ENCODE measurements around the gene CABYR.
A peak's percentile ranks its signal among the peaks of the same experiment; 100 is the strongest.

Gene CABYR

DNA sequence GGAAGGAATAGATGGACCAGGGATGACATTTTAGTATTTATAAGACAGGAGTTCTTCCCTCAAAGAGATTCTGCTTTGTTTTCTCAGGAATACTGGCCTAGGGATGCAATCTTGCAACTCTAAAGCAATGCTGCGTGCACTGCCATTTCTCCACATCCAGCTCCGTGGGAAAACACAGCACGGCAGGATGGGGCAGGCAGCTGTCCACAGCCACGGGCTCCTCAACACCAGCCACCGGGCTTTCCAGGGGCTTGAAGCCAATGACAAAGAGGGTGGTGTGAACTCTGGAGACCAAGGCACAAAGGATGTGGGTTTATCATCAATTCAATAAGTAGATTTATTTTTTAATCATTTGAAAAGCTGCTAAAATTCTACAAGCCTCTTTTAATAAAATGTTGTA is 49.3 kb downstream of the CABYR start:
- no peak for DNase-seq
- Histone ChIP-seq H2AK5ac (ENCODE audit: low read length) (no peak overlapping the region), H2BK5ac (ENCODE audit: low read length) (no peak overlapping the region), H3K18ac (ENCODE audit: low read length) (no peak overlapping the region), H3K23ac (ENCODE audit: low read length) (no peak overlapping the region), H3K27me3 (ENCODE audit: insufficient read depth, low read length, poor library complexity) (no peaks in the 10 kb centered on the region), H2BK15ac (replicated peaks; ENCODE audit: low read depth) (no peak overlapping the region), H2BK120ac (ENCODE audit: low read depth, low read length) (no peak overlapping the region), H3K4ac (ENCODE audit: low read depth, low read length) (no peak overlapping the region), H3K27ac (ENCODE audit: low read depth, low read length) (no peak overlapping the region), H4K5ac (ENCODE audit: low read length) (no peak overlapping the region), H3K79me1 (ENCODE audit: low read length) (no peaks in the 10 kb centered on the region), H3K56ac (ENCODE audit: low read length) (no peak overlapping the region), H3K36me3 (ENCODE audit: control insufficient read depth, insufficient read depth, low read length) (no peaks in the 10 kb centered on the region), H3K4me3 (ENCODE audit: low read length) (no peak overlapping the region), H4K8ac (ENCODE audit: low read depth, low read length) (no peak overlapping the region), H3K79me2 (ENCODE audit: control insufficient read depth, insufficient read depth, low read length) (no peaks in the 10 kb centered on the region), H3K4me2 (ENCODE audit: low read length) (no peak overlapping the region), H3K9ac (ENCODE audit: low read length) (no peak overlapping the region), H3K4me1 (ENCODE audit: control insufficient read depth, low read depth, low read length) (no peaks in the 10 kb centered on the region)
- no CpG with 5 or more reads among the region's 5 CpGs for WGBS (ENCODE audit: extremely low coverage, insufficient coverage, low lambda C conversion rate)

DNA sequence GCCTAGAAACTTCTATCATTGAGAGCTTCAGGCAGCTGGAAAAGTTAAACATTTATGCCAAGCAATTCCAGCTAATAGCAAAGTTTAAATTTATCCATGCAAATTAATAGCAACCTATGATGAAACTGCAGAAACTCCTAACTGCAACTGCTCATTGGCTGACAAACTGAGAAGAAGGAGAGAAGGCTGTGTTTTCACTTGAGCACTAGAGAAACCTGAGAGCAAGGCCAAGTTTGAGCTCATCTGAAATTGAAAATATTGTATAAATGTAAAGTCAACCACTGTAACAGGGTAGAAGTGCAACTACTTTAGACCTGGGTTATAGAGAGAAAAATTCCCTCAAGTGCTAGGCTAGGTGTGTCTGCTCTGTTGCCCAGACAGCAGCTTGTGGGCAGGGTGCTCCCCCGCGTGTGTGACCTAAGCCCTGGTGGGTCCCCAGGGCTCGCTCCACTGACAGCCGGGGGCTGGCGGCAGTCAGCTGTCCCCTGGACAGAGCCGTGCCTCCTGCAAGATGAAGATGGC is 50.2 kb downstream of the CABYR start:
- H3K79me2 ChIP-seq (ENCODE audit: control insufficient read depth, insufficient read depth, low read length), result no peaks in the 10 kb centered on the region
- no peaks in the 10 kb centered on the region for H3K36me3 ChIP-seq (ENCODE audit: control insufficient read depth, insufficient read depth, low read length)
- H3K79me1 ChIP-seq (ENCODE audit: low read length), result no peaks in the 10 kb centered on the region
- H3K4me3 ChIP-seq (ENCODE audit: low read length), result no peak overlapping the region
- no peak overlapping the region for H3K4ac ChIP-seq (ENCODE audit: low read depth, low read length)
- H3K27ac ChIP-seq (ENCODE audit: low read depth, low read length), result no peak overlapping the region
- no peak overlapping the region for H3K56ac ChIP-seq (ENCODE audit: low read length)
- DNase-seq, result no peak
- no peaks in the 10 kb centered on the region for H3K27me3 ChIP-seq (ENCODE audit: insufficient read depth, low read length, poor library complexity)
- H3K18ac ChIP-seq (ENCODE audit: low read length), result no peak overlapping the region
- no peak overlapping the region for H3K4me2 ChIP-seq (ENCODE audit: low read length)
- H2BK120ac ChIP-seq (ENCODE audit: low read depth, low read length), result no peak overlapping the region
- H3K4me1 ChIP-seq (ENCODE audit: control insufficient read depth, low read depth, low read length), result no peaks in the 10 kb centered on the region
- no peak overlapping the region for H4K8ac ChIP-seq (ENCODE audit: low read depth, low read length)
- no peak overlapping the region for H4K5ac ChIP-seq (ENCODE audit: low read length)
- H2BK5ac ChIP-seq (ENCODE audit: low read length), result no peak overlapping the region
- WGBS (ENCODE audit: extremely low coverage, insufficient coverage, low lambda C conversion rate), result no CpG with 5 or more reads among the region's 6 CpGs
- no peak overlapping the region for H2BK15ac ChIP-seq (replicated peaks; ENCODE audit: low read depth)
- H2AK5ac ChIP-seq (ENCODE audit: low read length), result no peak overlapping the region
- H3K9ac ChIP-seq (ENCODE audit: low read length), result no peak overlapping the region
- peak overlapping the region; percentile 25 for H3K23ac ChIP-seq (ENCODE audit: low read length)

DNA sequence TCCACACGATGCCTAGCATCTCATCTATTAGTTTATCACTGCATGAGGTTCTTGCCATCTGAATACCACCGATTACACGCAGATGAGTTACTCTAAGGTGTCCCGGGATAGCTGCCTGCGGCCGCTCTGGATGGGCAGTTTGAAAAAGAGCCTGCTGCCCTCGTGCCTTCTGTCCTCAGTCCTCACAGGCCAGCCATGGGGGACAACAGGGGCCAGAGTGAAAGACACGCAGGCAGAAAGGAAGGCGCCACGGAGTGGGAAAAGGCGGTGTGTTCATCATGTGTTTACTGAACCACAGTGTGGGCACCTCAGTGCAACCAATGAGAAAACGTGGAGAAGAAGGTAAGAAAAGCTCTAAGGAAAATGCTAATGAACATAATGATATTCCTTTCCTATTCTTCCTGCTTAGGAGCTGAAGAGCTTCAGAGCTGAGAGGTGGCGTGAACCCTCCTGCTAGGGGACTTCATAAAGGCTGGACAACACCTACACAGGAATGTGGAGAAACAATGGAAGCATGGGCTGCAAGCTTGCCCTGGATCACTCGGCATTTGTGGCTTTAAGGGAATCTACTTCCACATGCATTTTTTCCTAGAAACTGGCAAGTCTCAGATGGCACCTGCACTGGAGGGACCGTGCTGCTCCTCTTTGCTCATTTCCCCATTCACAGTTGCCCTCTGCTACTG is 50.9 kb downstream of the CABYR start:
- WGBS (ENCODE audit: extremely low coverage, insufficient coverage, low lambda C conversion rate), result no CpG with 5 or more reads among the region's 15 CpGs
- no peak overlapping the region for H3K18ac ChIP-seq (ENCODE audit: low read length)
- H3K56ac ChIP-seq (ENCODE audit: low read length), result no peak overlapping the region

DNA sequence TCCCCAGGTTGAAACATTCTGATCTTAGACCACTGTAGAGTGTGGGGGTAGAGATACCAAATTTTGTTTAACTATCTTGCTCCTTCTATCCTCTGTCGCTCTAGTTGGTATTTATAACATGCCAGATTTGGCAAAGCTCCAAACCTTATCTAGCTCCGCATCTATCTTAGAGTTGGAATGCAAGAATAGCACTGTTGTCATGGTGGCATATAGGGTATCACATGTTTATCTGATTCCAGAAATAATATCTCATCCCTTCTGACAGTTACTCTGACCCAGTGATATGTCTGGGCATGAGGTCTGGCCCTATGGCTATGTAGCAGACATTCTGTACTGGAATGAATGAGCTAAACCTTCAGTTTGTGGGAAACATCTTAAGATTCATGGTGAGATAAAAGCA is 51.7 kb downstream of the CABYR start:
- Histone ChIP-seq H2AK5ac (ENCODE audit: low read length) (no peak overlapping the region), H3K9ac (ENCODE audit: low read length) (no peak overlapping the region), H2BK5ac (ENCODE audit: low read length) (no peak overlapping the region), H3K4me1 (ENCODE audit: control insufficient read depth, low read depth, low read length) (no peaks in the 10 kb centered on the region), H4K5ac (ENCODE audit: low read length) (no peak overlapping the region), H3K27ac (ENCODE audit: low read depth, low read length) (no peak overlapping the region), H3K27me3 (ENCODE audit: insufficient read depth, low read length, poor library complexity) (no peaks in the 10 kb centered on the region), H3K36me3 (ENCODE audit: control insufficient read depth, insufficient read depth, low read length) (no peaks in the 10 kb centered on the region), H3K79me1 (ENCODE audit: low read length) (no peaks in the 10 kb centered on the region), H3K4me3 (ENCODE audit: low read length) (no peak overlapping the region), H3K4ac (ENCODE audit: low read depth, low read length) (no peak overlapping the region), H2BK15ac (replicated peaks; ENCODE audit: low read depth) (no peak overlapping the region), H3K4me2 (ENCODE audit: low read length) (no peak overlapping the region), H4K8ac (ENCODE audit: low read depth, low read length) (no peak overlapping the region), H3K18ac (ENCODE audit: low read length) (no peak overlapping the region), H3K79me2 (ENCODE audit: control insufficient read depth, insufficient read depth, low read length) (no peaks in the 10 kb centered on the region), H3K56ac (ENCODE audit: low read length) (no peak overlapping the region), H3K23ac (ENCODE audit: low read length) (no peak overlapping the region), H2BK120ac (ENCODE audit: low read depth, low read length) (no peak overlapping the region)
- WGBS (ENCODE audit: extremely low coverage, insufficient coverage, low lambda C conversion rate), result no CpG with 5 or more reads among the region's 2 CpGs
- DNase-seq, result no peak

More for the DNA sequence above, 50.9 kb downstream of the CABYR start:
- H2AK5ac ChIP-seq (ENCODE audit: low read length), result no peak overlapping the region
- H3K27ac ChIP-seq (ENCODE audit: low read depth, low read length), result no peak overlapping the region
- H3K4ac ChIP-seq (ENCODE audit: low read depth, low read length), result no peak overlapping the region
- H3K9ac ChIP-seq (ENCODE audit: low read length), result no peak overlapping the region
- H3K36me3 ChIP-seq (ENCODE audit: control insufficient read depth, insufficient read depth, low read length), result no peaks in the 10 kb centered on the region
- no peaks in the 10 kb centered on the region for H3K27me3 ChIP-seq (ENCODE audit: insufficient read depth, low read length, poor library complexity)
- H4K5ac ChIP-seq (ENCODE audit: low read length), result no peak overlapping the region
- H3K4me1 ChIP-seq (ENCODE audit: control insufficient read depth, low read depth, low read length), result no peaks in the 10 kb centered on the region
- no peak overlapping the region for H4K8ac ChIP-seq (ENCODE audit: low read depth, low read length)
- H2BK5ac ChIP-seq (ENCODE audit: low read length), result no peak overlapping the region
- no peak overlapping the region for H3K4me2 ChIP-seq (ENCODE audit: low read length)
- no peak overlapping the region for H3K4me3 ChIP-seq (ENCODE audit: low read length)
- DNase-seq, result peak; percentile 50
- H2BK15ac ChIP-seq (replicated peaks; ENCODE audit: low read depth), result no peak overlapping the region
- no peak overlapping the region for H2BK120ac ChIP-seq (ENCODE audit: low read depth, low read length)
- peak overlapping the region; percentile 25 for H3K23ac ChIP-seq (ENCODE audit: low read length)
- H3K79me1 ChIP-seq (ENCODE audit: low read length), result no peaks in the 10 kb centered on the region
- H3K79me2 ChIP-seq (ENCODE audit: control insufficient read depth, insufficient read depth, low read length), result no peaks in the 10 kb centered on the region

DNA sequence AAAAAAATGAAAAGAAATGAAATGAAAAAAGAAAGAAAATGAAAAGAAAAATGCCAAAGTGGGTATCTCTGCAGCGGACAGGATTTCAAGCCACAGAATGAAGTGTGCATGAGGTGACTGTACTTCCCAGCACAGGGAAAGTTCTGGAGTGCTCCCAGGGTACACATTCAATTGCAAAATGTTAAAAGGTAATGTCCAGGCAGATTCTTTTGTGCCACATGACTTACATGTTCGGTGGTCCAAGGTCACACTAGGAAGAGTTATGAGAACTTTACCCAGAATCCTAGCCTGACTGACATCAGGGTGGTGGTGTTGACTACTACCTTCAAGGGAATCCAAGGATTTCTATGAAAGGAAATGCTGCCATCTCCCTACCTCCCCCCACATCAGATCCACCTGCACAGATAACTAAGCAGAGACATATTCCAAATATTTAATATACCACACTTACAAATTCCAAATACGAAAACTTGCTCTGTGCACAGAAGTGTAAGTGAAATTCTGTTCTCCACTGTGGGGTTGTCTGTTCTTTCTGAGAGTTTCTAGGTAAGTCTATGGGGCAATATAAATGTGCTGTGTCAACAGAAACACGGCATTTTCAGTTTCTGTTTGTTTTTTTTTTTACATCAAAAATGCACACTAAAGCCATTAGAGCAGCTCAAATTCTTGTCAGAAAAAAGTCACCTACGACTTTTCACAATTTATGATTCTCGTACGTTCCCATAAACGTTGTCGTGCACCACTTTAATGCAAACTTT is 56.6 kb downstream of the CABYR start:
- 100% methylated on average over 1 of the region's 9 CpGs for WGBS (ENCODE audit: extremely low coverage, insufficient coverage, low lambda C conversion rate)
- H3K79me1 ChIP-seq (ENCODE audit: low read length), result no peaks in the 10 kb centered on the region
- no peak overlapping the region for H3K4ac ChIP-seq (ENCODE audit: low read depth, low read length)
- no peak overlapping the region for H3K18ac ChIP-seq (ENCODE audit: low read length)
- H2BK120ac ChIP-seq (ENCODE audit: low read depth, low read length), result no peak overlapping the region
- no peak overlapping the region for H3K27ac ChIP-seq (ENCODE audit: low read depth, low read length)
- H3K79me2 ChIP-seq (ENCODE audit: control insufficient read depth, insufficient read depth, low read length), result no peaks in the 10 kb centered on the region
- H3K56ac ChIP-seq (ENCODE audit: low read length), result no peak overlapping the region
- no peak overlapping the region for H2AK5ac ChIP-seq (ENCODE audit: low read length)
- H2BK15ac ChIP-seq (replicated peaks; ENCODE audit: low read depth), result no peak overlapping the region
- no peak overlapping the region for H2BK5ac ChIP-seq (ENCODE audit: low read length)
- H4K8ac ChIP-seq (ENCODE audit: low read depth, low read length), result no peak overlapping the region
- H3K4me1 ChIP-seq (ENCODE audit: control insufficient read depth, low read depth, low read length), result no peaks in the 10 kb centered on the region
- H3K9ac ChIP-seq (ENCODE audit: low read length), result no peak overlapping the region
- no peaks in the 10 kb centered on the region for H3K36me3 ChIP-seq (ENCODE audit: control insufficient read depth, insufficient read depth, low read length)
- no peaks in the 10 kb centered on the region for H3K27me3 ChIP-seq (ENCODE audit: insufficient read depth, low read length, poor library complexity)
- H3K4me3 ChIP-seq (ENCODE audit: low read length), result no peak overlapping the region
- no peak overlapping the region for H3K23ac ChIP-seq (ENCODE audit: low read length)
- no peak overlapping the region for H3K4me2 ChIP-seq (ENCODE audit: low read length)
- no peak for DNase-seq
- no peak overlapping the region for H4K5ac ChIP-seq (ENCODE audit: low read length)

Data from mesendoderm (in vitro differentiated cells).